Kidney (tissue), 14 donors: ENCODE measurements around the gene LCE3C. TPM values are rescaled to one million over a fixed set of nuclear protein-coding genes. Genes with fewer than 3 reads are reported as not detected.

ENCODE experiments used
- DNase-seq, 5 donors: peaks; one replicate each; pipeline ENCODE4 v3.0.0-alpha.2; 2013 to 2020
- FAIRE-seq: peaks from 2 replicates; lab custom pipeline; 2012; peaks lifted over from hg19 to GRCh38; lab: Jason Lieb, UNC
- H3K27ac ChIP-seq, 2 donors: one replicate each; pipeline ENCODE4 v1.7.0; 2013; ENCODE audit warnings: low read depth in 2 of 2, low read length in 2 of 2, inconsistent platforms in 1 of 2
- H3K27me3 ChIP-seq: one replicate; pipeline ENCODE4 v1.7.1; 2013; ENCODE audit warnings: low read length, inconsistent platforms; ENCODE audit not compliant: control insufficient read depth, insufficient read depth
- H3K36me3 ChIP-seq, 3 donors: one replicate each; pipeline versions ENCODE4 v1.7.0 to v1.7.1; 2013; ENCODE audit warnings: low read length in 3 of 3, control low read depth in 1 of 3, inconsistent platforms in 1 of 3; ENCODE audit not compliant: insufficient read depth in 3 of 3, control insufficient read depth in 2 of 3
- H3K4me1 ChIP-seq, 3 donors: one replicate each; pipeline versions ENCODE4 v1.7.0 to v1.7.1; 2013; ENCODE audit warnings: low read length in 3 of 3, inconsistent platforms in 1 of 3, low read depth in 1 of 3; ENCODE audit not compliant: control insufficient read depth in 2 of 3, insufficient read depth in 2 of 3
- H3K4me3 ChIP-seq, 3 donors: one replicate each; pipeline versions ENCODE4 v1.7.0 to v1.8.1; 2013; ENCODE audit warnings: low read length in 3 of 3, control low read depth in 1 of 3, inconsistent platforms in 1 of 3
- H3K9ac ChIP-seq, 3 donors: one replicate each; pipeline versions ENCODE4 v1.7.0 to v1.7.1; 2013; ENCODE audit warnings: low read length in 3 of 3, control low read depth in 1 of 3, inconsistent platforms in 1 of 3
- H3K9me3 ChIP-seq, 3 donors: one replicate each; pipeline versions ENCODE4 v1.7.0 to v1.7.1; 2013; ENCODE audit warnings: low read length in 3 of 3, control low read depth in 1 of 3, inconsistent platforms in 1 of 3; ENCODE audit not compliant: control insufficient read depth in 2 of 3, insufficient read depth in 1 of 3
- CTCF ChIP-seq: IDR thresholded peaks from 3 replicates; pipeline ENCODE4 v1.5.1; 2012; ENCODE audit warnings: mild to moderate bottlenecking, moderate library complexity, borderline replicate concordance; ENCODE audit not compliant: insufficient read depth; ENCODE audit errors: extremely low read depth
- intact Hi-C: fragments of 100-400 bp; cut with DNase I; formaldehyde crosslinking; loops from one replicate; pipeline ENCODE4 v1.11.1; 2022
- polyA plus RNA-seq: library from polyadenylated mRNA; stranded (reverse); fragments of 350-450 nt; fragmentation: Illumina TruSeq; extraction: RNeasy Lipid Tissue Mini Kit (QIAGEN cat#74804); gene quantifications from one replicate; pipeline ENCODE4 v1.2.3, GENCODE V29; 2014; ENCODE audit warnings: low read depth, low replicate concordance; ENCODE audit not compliant: insufficient read depth
- total RNA-seq: library from RNA; stranded (reverse); fragmentation: NEBNext Ultra II Directional; extraction: Animal tissue kit (Norgen Biotek cat#: 25700); gene quantifications from one replicate; pipeline ENCODE4 v1.2.1, GENCODE V29; 2021
- donor health status: control.
- donor health status: control.
- donor health status: control.
- donor health status: control.
- donor health status: control.
- donor health status: DM: yes; HTN: yes; CAD: no.
- donor health status: Normal renal cell carcinoma (clear cell type).

Gene LCE3C
- total and polyA plus RNA-seq, 2 donors from 2014 or later, result not detected

- Histone ChIP-seq H3K9me3 (peaks cover 0 to 11% (median 11%) of the 10 kb centered on the region in 3 donors), H3K36me3 (no peaks in the 10 kb centered on the region), H3K4me3 (no peak overlapping the region), H3K27ac (no peak overlapping the region), H3K4me1 (no peaks in the 10 kb centered on the region), H3K27me3 (no peaks in the 10 kb centered on the region), H3K9ac (no peak overlapping the region)
- intact Hi-C loops, result no loop called here
- FAIRE-seq (no peak), DNase-seq (no peak)
- TF ChIP-seq CTCF, result no peak
These were observed 22.0 kb downstream of the LCE3C start for GRCh38 chr1:152621993-152622392.

GRCh38 chr1:152622803-152623202, 22.8 kb downstream of the LCE3C start, which contains the start of gene LCE3A:
TSS of gene LCE3A (minus strand) at chr1:152623103. CDS start at chr1:152623103, 0 bp downstream.
- H3K27me3 ChIP-seq, result no peaks in the 10 kb centered on the region
- no peak for DNase-seq
- intact Hi-C loops, result no loop called here
- TF ChIP-seq CTCF, result no peak
- H3K36me3 ChIP-seq, result no peaks in the 10 kb centered on the region
- no peak within 1 kb of the TSS for H3K4me3 ChIP-seq
- H3K9me3 ChIP-seq, result peaks cover 0 to 11% (median 8%) of the 10 kb centered on the region in 3 donors
- no peaks in the 10 kb centered on the region for H3K4me1 ChIP-seq
- FAIRE-seq, result no peak
- no peak within 1 kb of the TSS for H3K27ac ChIP-seq
- no peak within 1 kb of the TSS for H3K9ac ChIP-seq

GRCh38 chr1:152623203-152623844, 23.3 kb downstream of the LCE3C start:
- DNase-seq (no peak), FAIRE-seq (no peak)
- Histone ChIP-seq H3K4me3 (no peak overlapping the region), H3K9me3 (peaks cover 0 to 10% (median 8%) of the 10 kb centered on the region in 3 donors), H3K9ac (no peak overlapping the region), H3K27me3 (no peaks in the 10 kb centered on the region), H3K4me1 (no peaks in the 10 kb centered on the region), H3K27ac (no peak overlapping the region), H3K36me3 (no peaks in the 10 kb centered on the region)
- TF ChIP-seq CTCF, result no peak
- intact Hi-C loops, result no loop called here

GRCh38 chr1:152626744-152627143, 26.7 kb downstream of the LCE3C start:
- Histone ChIP-seq H3K36me3 (no peaks in the 10 kb centered on the region), H3K27me3 (no peaks in the 10 kb centered on the region), H3K9me3 (no peaks in the 10 kb centered on the region), H3K4me3 (no peak overlapping the region), H3K9ac (no peak overlapping the region), H3K27ac (no peak overlapping the region), H3K4me1 (no peaks in the 10 kb centered on the region)
- TF ChIP-seq CTCF, result no peak
- no peak for DNase-seq
- FAIRE-seq, result no peak
- intact Hi-C loops, result no loop called here
